CD4-positive, alpha-beta memory T cell (primary cell): ENCODE results near the gene FBXL17. TPM values are rescaled to one million over a fixed set of nuclear protein-coding genes. Genes with fewer than 3 reads are reported as not detected.

ENCODE experiments used
- CTCF ChIA-PET: fragments of 350-600 bp; sonication (Branson Sonifier 250); formaldehyde crosslinking; loops from one replicate; lab custom pipeline; 2021; ENCODE audit warnings: inconsistent platforms; ENCODE audit not compliant: partially characterized antibody; lab: Charles Lee
- POLR2A ChIA-PET: fragments of 350-600 bp; sonication (Branson Sonifier 250); formaldehyde crosslinking; loops from one replicate; lab custom pipeline; 2021; ENCODE audit not compliant: partially characterized antibody; lab: Charles Lee
- DNase-seq, 5 donors: peaks; one replicate each; pipeline versions ENCODE4 v3.0.0 to v3.0.0-alpha.2; 2020 to 2022; ENCODE audit warnings: mixed read lengths in 1 of 5
- H3K27ac ChIP-seq: one replicate; pipeline ENCODE4 v1.7.0; 2013; ENCODE audit warnings: low read depth, low read length
- H3K27me3 ChIP-seq: 2 replicates; pipeline ENCODE4 v1.7.0; 2013; ENCODE audit warnings: mild to moderate bottlenecking, low read length, moderate library complexity; ENCODE audit not compliant: insufficient read depth
- H3K36me3 ChIP-seq: 2 replicates; pipeline ENCODE4 v1.7.0; 2013; ENCODE audit warnings: mild to moderate bottlenecking, low read length, moderate library complexity; ENCODE audit not compliant: insufficient read depth
- H3K4me1 ChIP-seq: 2 replicates; pipeline ENCODE4 v1.7.0; 2013; ENCODE audit warnings: mild to moderate bottlenecking, low read length, moderate library complexity; ENCODE audit not compliant: insufficient read depth
- H3K4me3 ChIP-seq, 2 donors: one replicate each; pipeline ENCODE4 v1.7.0; 2013; ENCODE audit warnings: low read length in 2 of 2, mild to moderate bottlenecking in 1 of 2
- H3K9me3 ChIP-seq, 2 donors: one replicate each; pipeline ENCODE4 v1.7.0; 2013; ENCODE audit warnings: low read length in 2 of 2, control low read depth in 1 of 2; ENCODE audit not compliant: control insufficient read depth in 1 of 2
- H3K27ac Mint-ChIP-seq, 7 donors: one replicate each; pipeline ENCODE4 v1.8.0; 2020 to 2021; ENCODE audit warnings: mixed read lengths in 7 of 7, mild to moderate bottlenecking in 6 of 7, inconsistent platforms in 3 of 7, moderate library complexity in 3 of 7
- H3K27me3 Mint-ChIP-seq, 2 donors: one replicate each; pipeline ENCODE4 v1.8.0; 2020 to 2021; ENCODE audit warnings: mixed read lengths in 2 of 2
- H3K36me3 Mint-ChIP-seq, 2 donors: one replicate each; pipeline ENCODE4 v1.8.0; 2020 to 2021; ENCODE audit warnings: mixed read lengths in 2 of 2, inconsistent platforms in 1 of 2, mild to moderate bottlenecking in 1 of 2
- H3K4me1 Mint-ChIP-seq, 4 donors: one replicate each; pipeline ENCODE4 v1.8.0; 2020 to 2021; ENCODE audit warnings: mixed read lengths in 4 of 4, mild to moderate bottlenecking in 1 of 4
- H3K4me3 Mint-ChIP-seq, 8 donors: one replicate each; pipeline ENCODE4 v1.8.0; 2020 to 2021; ENCODE audit warnings: mixed read lengths in 8 of 8, mild to moderate bottlenecking in 7 of 8, moderate library complexity in 6 of 8, inconsistent platforms in 3 of 8
- H3K9me3 Mint-ChIP-seq, 8 donors: one replicate each; pipeline ENCODE4 v1.8.0; 2020 to 2021; ENCODE audit warnings: mixed read lengths in 8 of 8, mild to moderate bottlenecking in 5 of 8, inconsistent platforms in 3 of 8, moderate library complexity in 1 of 8
- intact Hi-C: fragments of 100-400 bp; cut with micrococcal nuclease; formaldehyde crosslinking; loops from one replicate; pipeline ENCODE4 v1.15.1; 2023
- polyA plus RNA-seq, 2 donors: library from polyadenylated mRNA; unstranded; fragments of 300-500 nt; fragmentation: Illumina TruSeq; gene quantifications; one replicate each; pipeline ENCODE4 v1.2.3, GENCODE V29; 2021
- total RNA-seq, 2 experiments: library from RNA; stranded (reverse); gene quantifications; one replicate each; pipeline ENCODE4 v1.2.3, GENCODE V29; 2021

FBXL17 gene
- total and polyA plus RNA-seq, 4 experiments from 2014 or later, result 7.1 to 27.5 (median 16.8) TPM

DNA sequence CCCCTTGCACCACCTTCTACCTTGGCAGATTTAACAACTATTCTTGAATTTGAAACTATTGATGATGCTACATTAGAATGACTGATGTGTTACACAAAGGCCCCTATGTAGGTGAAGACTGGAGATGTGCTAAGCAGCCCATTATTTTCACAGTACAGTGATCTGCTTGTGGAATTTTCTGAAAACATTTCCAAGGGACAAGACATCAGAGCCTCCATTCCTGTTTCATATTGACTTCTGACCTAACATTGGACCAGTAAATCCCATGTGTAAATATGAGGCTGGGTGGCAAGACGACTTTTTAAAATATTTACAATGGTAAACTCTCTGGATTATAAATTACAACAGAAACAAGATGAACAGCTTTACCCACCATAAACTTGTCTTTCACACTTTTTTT lies 445.4 kb downstream of the FBXL17 start:
- no peak overlapping the region for H3K27ac Mint-ChIP-seq
- H3K27me3 Mint-ChIP-seq, result no peaks in the 10 kb centered on the region
- Histone ChIP-seq H3K36me3 (no peaks in the 10 kb centered on the region), H3K4me3 (no peak overlapping the region), H3K27me3 (no peaks in the 10 kb centered on the region), H3K4me1 (no peaks in the 10 kb centered on the region), H3K9me3 (no peaks in the 10 kb centered on the region), H3K27ac (no peak overlapping the region)
- ChIA-PET POLR2A (no interaction called here), CTCF (no interaction called here)
- intact Hi-C loops, result no loop called here
- peaks cover 3 to 21% of the 10 kb centered on the region in 2 donors for H3K36me3 Mint-ChIP-seq
- no peak overlapping the region for H3K4me3 Mint-ChIP-seq
- peaks cover 0 to 3% (median 0%) of the 10 kb centered on the region in 8 donors for H3K9me3 Mint-ChIP-seq
- DNase-seq, result no peak
- no peaks in the 10 kb centered on the region for H3K4me1 Mint-ChIP-seq

DNA sequence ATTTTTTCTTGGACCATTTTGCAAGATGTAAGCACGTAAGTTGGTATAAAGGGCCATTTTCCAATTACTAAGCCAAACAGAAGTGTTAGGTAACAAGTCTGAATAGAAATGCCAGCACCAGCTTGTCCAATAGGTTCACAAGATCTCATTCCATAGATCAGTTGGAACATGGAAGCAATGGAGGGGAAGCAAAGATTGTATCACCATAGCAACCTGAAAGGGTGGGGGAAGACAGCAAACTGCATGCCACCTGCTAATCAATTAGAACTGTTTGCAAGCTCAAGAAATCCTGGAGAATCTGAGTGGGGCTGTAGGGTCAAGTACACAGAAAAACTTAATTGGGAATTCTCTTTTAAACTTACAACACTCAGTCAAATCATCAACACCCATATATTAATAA lies 446.3 kb downstream of the FBXL17 start:
- Histone ChIP-seq H3K9me3 (no peaks in the 10 kb centered on the region), H3K27me3 (no peaks in the 10 kb centered on the region), H3K36me3 (no peaks in the 10 kb centered on the region), H3K27ac (no peak overlapping the region), H3K4me1 (no peaks in the 10 kb centered on the region), H3K4me3 (no peak overlapping the region)
- no peak for DNase-seq
- Mint-ChIP-seq H3K9me3 (peaks cover 0 to 3% (median 0%) of the 10 kb centered on the region in 8 donors), H3K4me3 (no peak overlapping the region), H3K4me1 (no peaks in the 10 kb centered on the region), H3K36me3 (peaks cover 3 to 21% of the 10 kb centered on the region in 2 donors), H3K27ac (no peak overlapping the region), H3K27me3 (no peaks in the 10 kb centered on the region)
- ChIA-PET POLR2A (no interaction called here), CTCF (no interaction called here)
- intact Hi-C loops, result no loop called here

DNA sequence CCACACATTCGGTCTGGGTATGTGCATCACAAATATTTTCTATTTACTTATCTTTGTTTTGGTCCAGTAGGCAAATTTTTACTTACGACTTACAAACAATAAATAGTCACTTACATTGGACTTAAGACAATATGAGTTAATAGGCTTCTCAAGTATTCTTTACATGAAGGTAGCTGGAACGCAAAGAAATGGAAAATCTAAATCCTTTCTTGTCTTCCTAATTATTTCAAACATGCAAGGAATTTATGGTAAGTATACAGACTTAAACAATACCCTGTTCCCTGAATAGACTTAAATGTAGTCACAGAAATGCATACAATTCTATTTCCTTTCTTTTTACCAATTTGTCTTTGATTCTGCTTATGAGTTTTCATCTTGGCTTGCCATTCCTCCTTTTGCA lies 448.6 kb downstream of the FBXL17 start:
- intact Hi-C loops, result no loop called here
- no peak overlapping the region for H3K4me3 Mint-ChIP-seq
- no peak overlapping the region for H3K27ac Mint-ChIP-seq
- H3K27me3 Mint-ChIP-seq, result no peaks in the 10 kb centered on the region
- DNase-seq, result no peak
- peaks cover 0 to 23% of the 10 kb centered on the region in 2 donors for H3K36me3 Mint-ChIP-seq
- Histone ChIP-seq H3K27ac (no peak overlapping the region), H3K4me1 (no peaks in the 10 kb centered on the region), H3K27me3 (no peaks in the 10 kb centered on the region), H3K9me3 (no peaks in the 10 kb centered on the region), H3K36me3 (no peaks in the 10 kb centered on the region), H3K4me3 (no peak overlapping the region)
- ChIA-PET POLR2A (no interaction called here), CTCF (no interaction called here)
- H3K9me3 Mint-ChIP-seq, result peaks cover 0 to 3% (median 0%) of the 10 kb centered on the region in 8 donors
- H3K4me1 Mint-ChIP-seq, result no peaks in the 10 kb centered on the region

DNA sequence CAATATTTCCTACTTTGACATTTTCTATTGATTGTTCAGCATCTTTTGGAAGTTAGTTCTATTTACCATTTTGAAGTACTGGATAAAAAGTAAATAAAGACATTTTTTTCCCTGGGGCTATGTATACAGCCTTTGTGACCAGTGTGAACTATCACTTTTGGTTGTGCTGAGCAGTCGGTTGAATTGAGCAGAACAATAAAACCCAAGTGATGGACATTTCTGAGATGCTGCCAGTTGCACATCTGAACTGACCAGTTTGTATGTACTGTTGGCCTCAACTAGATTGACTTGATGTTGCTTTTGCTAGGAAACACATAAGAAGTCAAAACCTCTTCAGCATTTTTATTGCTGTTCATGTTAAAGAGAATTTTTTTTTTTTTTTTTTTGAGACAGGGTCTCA lies 451.0 kb downstream of the FBXL17 start:
- Mint-ChIP-seq H3K27ac (no peak overlapping the region), H3K36me3 (peaks cover 0 to 15% of the 10 kb centered on the region in 2 donors), H3K4me3 (no peak overlapping the region), H3K9me3 (peaks cover 0 to 3% (median 0%) of the 10 kb centered on the region in 8 donors), H3K27me3 (no peaks in the 10 kb centered on the region), H3K4me1 (peaks cover 2 to 6% (median 3%) of the 10 kb centered on the region in 4 donors)
- Histone ChIP-seq H3K27me3 (no peaks in the 10 kb centered on the region), H3K4me1 (no peaks in the 10 kb centered on the region), H3K36me3 (no peaks in the 10 kb centered on the region), H3K4me3 (no peak overlapping the region), H3K27ac (no peak overlapping the region), H3K9me3 (no peaks in the 10 kb centered on the region)
- intact Hi-C loops, result no loop called here
- ChIA-PET POLR2A (no interaction called here), CTCF (no interaction called here)
- no peak for DNase-seq

DNA sequence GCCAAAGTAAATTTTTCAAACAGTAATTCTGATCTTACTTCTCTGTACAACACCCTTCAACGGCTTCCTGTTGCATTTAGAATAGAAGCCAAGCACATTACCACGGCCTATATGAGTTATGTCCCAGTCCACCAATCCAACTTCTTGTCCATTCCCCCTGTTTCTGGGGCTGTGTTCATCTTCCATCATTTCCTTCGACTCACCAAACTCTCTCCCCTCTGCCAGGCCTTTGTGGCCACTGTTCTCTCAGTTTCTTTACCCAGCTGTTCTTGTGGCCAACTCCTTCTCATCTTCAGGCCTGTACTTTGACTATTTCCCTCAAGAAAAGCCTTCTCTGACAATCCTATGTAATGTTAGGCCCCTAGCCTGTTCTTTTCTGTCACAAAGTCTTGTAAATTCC lies 451.8 kb downstream of the FBXL17 start:
- Mint-ChIP-seq H3K27ac (no peak overlapping the region), H3K27me3 (no peaks in the 10 kb centered on the region), H3K36me3 (peaks cover 0 to 15% of the 10 kb centered on the region in 2 donors), H3K9me3 (no peaks in the 10 kb centered on the region), H3K4me1 (peaks cover 4 to 13% (median 7%) of the 10 kb centered on the region in 4 donors), H3K4me3 (no peak overlapping the region)
- intact Hi-C loops, result no loop called here
- POLR2A ChIA-PET, result no interaction called here
- Histone ChIP-seq H3K27ac (no peak overlapping the region), H3K4me1 (no peaks in the 10 kb centered on the region), H3K27me3 (no peaks in the 10 kb centered on the region), H3K4me3 (no peak overlapping the region), H3K9me3 (no peaks in the 10 kb centered on the region), H3K36me3 (no peaks in the 10 kb centered on the region)
- DNase-seq, result no peak
- CTCF ChIA-PET, result no interaction called here

DNA sequence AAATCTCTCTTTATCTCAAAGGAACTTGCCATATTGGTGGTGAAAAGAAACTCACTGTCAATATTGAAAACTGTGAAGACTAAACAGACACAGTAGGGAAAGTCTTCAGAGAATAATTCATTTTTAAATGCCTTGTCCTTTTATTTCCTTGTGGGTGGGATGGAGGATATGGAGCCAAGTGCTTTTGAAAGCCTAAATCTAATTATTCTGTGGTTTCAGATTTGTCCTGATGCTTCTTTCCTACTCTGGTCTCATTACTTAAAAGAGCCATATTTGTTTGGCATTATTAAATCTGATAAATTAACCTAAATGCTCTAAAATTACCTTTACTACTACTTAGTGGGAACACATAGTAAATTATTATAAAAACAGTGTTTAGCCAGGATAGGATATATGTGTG lies 452.8 kb downstream of the FBXL17 start:
- Histone ChIP-seq H3K36me3 (no peaks in the 10 kb centered on the region), H3K27ac (no peak overlapping the region), H3K4me3 (no peak overlapping the region), H3K9me3 (no peaks in the 10 kb centered on the region), H3K27me3 (no peaks in the 10 kb centered on the region), H3K4me1 (no peaks in the 10 kb centered on the region)
- CTCF ChIA-PET, result no interaction called here
- POLR2A ChIA-PET, result no interaction called here
- Mint-ChIP-seq H3K4me1 (peaks cover 4 to 13% (median 7%) of the 10 kb centered on the region in 4 donors), H3K27me3 (no peaks in the 10 kb centered on the region), H3K27ac (no peak overlapping the region), H3K9me3 (no peaks in the 10 kb centered on the region), H3K36me3 (peaks cover 0 to 10% of the 10 kb centered on the region in 2 donors), H3K4me3 (no peak overlapping the region)
- intact Hi-C loops, result no loop called here
- no peak for DNase-seq

DNA sequence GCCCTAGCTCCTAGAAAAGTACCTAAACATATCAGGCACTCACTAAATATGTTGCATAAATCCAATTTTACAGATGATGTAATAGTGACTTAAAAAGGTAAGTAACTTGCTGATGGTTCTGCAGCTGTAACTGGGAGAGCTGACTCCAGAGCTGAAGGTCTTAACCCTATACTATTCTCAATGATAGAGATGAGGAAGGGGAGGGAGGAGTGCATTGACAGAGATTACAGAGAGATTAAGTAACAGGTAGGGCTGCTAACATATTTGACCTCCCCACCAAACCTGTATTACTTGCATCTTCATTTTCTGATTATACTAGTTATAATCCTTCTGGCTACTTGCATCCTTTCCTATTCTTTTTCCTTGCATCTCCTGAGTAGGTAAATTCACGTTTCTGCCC lies 455.8 kb downstream of the FBXL17 start:
- H3K36me3 ChIP-seq, result no peaks in the 10 kb centered on the region
- POLR2A ChIA-PET, result no interaction called here
- no peak overlapping the region for H3K4me3 ChIP-seq
- H3K27me3 Mint-ChIP-seq, result no peaks in the 10 kb centered on the region
- CTCF ChIA-PET, result no interaction called here
- no peaks in the 10 kb centered on the region for H3K4me1 ChIP-seq
- no peaks in the 10 kb centered on the region for H3K27me3 ChIP-seq
- no peaks in the 10 kb centered on the region for H3K9me3 ChIP-seq
- H3K36me3 Mint-ChIP-seq, result peaks cover 2 to 10% of the 10 kb centered on the region in 2 donors
- H3K4me1 Mint-ChIP-seq, result peaks cover 7 to 13% (median 8%) of the 10 kb centered on the region in 4 donors
- H3K9me3 Mint-ChIP-seq, result peaks cover 0 to 1% (median 0%) of the 10 kb centered on the region in 8 donors
- peak overlapping the region in 1 of 7 donors; percentile 25 for H3K27ac Mint-ChIP-seq
- intact Hi-C loops, result no loop called here
- DNase-seq, result no peak
- no peak overlapping the region for H3K27ac ChIP-seq
- no peak overlapping the region for H3K4me3 Mint-ChIP-seq

DNA sequence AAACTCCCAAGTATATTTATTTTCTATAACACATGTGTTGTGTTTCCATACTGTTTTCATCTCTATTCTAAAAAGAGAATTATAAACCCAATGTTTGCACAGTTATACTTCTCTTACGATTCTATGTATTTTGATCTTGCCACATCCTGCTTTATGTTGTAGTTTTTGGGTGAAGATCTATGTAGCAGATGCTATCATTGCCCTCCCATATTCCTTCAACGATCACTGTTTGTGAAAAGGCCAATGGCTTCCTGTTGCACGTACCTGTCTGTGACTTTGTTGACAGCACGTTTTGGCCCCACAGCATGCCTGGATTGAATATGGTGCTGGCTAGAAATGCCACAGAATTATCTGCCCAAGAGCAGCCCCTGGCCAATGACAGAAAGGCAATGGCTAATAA lies 456.7 kb downstream of the FBXL17 start:
- no peak for DNase-seq
- peaks cover 0 to 1% (median 0%) of the 10 kb centered on the region in 8 donors for H3K9me3 Mint-ChIP-seq

More for the DNA sequence above, 456.7 kb downstream of the FBXL17 start:
- no peaks in the 10 kb centered on the region for H3K27me3 Mint-ChIP-seq
- Histone ChIP-seq H3K27ac (no peak overlapping the region), H3K4me3 (no peak overlapping the region), H3K9me3 (no peaks in the 10 kb centered on the region), H3K4me1 (no peaks in the 10 kb centered on the region), H3K27me3 (no peaks in the 10 kb centered on the region), H3K36me3 (no peaks in the 10 kb centered on the region)
- H3K4me1 Mint-ChIP-seq, result peaks cover 7 to 16% (median 8%) of the 10 kb centered on the region in 4 donors
- peaks cover 4 to 9% of the 10 kb centered on the region in 2 donors for H3K36me3 Mint-ChIP-seq
- intact Hi-C loops, result no loop called here
- CTCF ChIA-PET, result no interaction called here
- no peak overlapping the region for H3K27ac Mint-ChIP-seq
- POLR2A ChIA-PET, result no interaction called here
- no peak overlapping the region for H3K4me3 Mint-ChIP-seq
